Measurements from ENCODE around the gene ARMCX2. TPM values are rescaled to one million over a fixed set of nuclear protein-coding genes. Genes with fewer than 3 reads are reported as not detected.

ARMCX2 gene
- total RNA-seq, 4 donors from 2014 or later: 33.7 to 45.4 (median 42.8) TPM

- ATAC-seq: no peak
- no peaks in the 10 kb centered on the region for H3K27me3 ChIP-seq
Measured at GRCh38 chrX:101642093-101642492, 17.6 kb downstream of the ARMCX2 start.

GRCh38 chrX:101639583-101639982 lies 20.1 kb downstream of the ARMCX2 start:
- Histone ChIP-seq H3K27ac (no peak overlapping the region), H3K4me3 (no peak overlapping the region), H3K36me3 (no peaks in the 10 kb centered on the region), H3K4me1 (no peaks in the 10 kb centered on the region), H3K9me3 (no peaks in the 10 kb centered on the region), H3K27me3 (no peaks in the 10 kb centered on the region)
- no peak for ATAC-seq
- TF ChIP-seq CTCF (IDR thresholded peaks at IDR 0.05): no peak
- TF ChIP-seq POLR2AphosphoS5 (IDR thresholded peaks at IDR 0.05): no peak
- no peak for TF ChIP-seq POLR2A (IDR thresholded peaks at IDR 0.05)
- TF ChIP-seq EP300 (IDR thresholded peaks at IDR 0.05): no peak

More at GRCh38 chrX:101642093-101642492, 17.6 kb downstream of the ARMCX2 start:
- H3K9me3 ChIP-seq: no peaks in the 10 kb centered on the region
- no peak overlapping the region for H3K27ac ChIP-seq
- H3K36me3 ChIP-seq: no peaks in the 10 kb centered on the region
- no peaks in the 10 kb centered on the region for H3K4me1 ChIP-seq
- no peak for TF ChIP-seq CTCF (IDR thresholded peaks at IDR 0.05)
- TF ChIP-seq POLR2A (IDR thresholded peaks at IDR 0.05): no peak
- no peak for TF ChIP-seq EP300 (IDR thresholded peaks at IDR 0.05)
- TF ChIP-seq POLR2AphosphoS5 (IDR thresholded peaks at IDR 0.05): no peak
- no peak overlapping the region for H3K4me3 ChIP-seq
- 21 to 29% methylated on average over 1 of the region's 1 CpG for whole genome bisulfite sequencing, 2 donors (ENCODE audit: low coverage in 1 of 2)

- ATAC-seq: no peak
- H3K36me3 ChIP-seq: no peaks in the 10 kb centered on the region
- no peaks in the 10 kb centered on the region for H3K27me3 ChIP-seq
- no peak overlapping the region for H3K27ac ChIP-seq
- H3K9me3 ChIP-seq: no peaks in the 10 kb centered on the region
- H3K4me3 ChIP-seq: no peak overlapping the region
- peaks cover 0 to 25% (median 0%) of the 10 kb centered on the region in 3 donors for H3K4me1 ChIP-seq
- no peak for TF ChIP-seq CTCF (IDR thresholded peaks at IDR 0.05)
- TF ChIP-seq POLR2A (IDR thresholded peaks at IDR 0.05): no peak
- no peak for TF ChIP-seq EP300 (IDR thresholded peaks at IDR 0.05)
- TF ChIP-seq POLR2AphosphoS5 (IDR thresholded peaks at IDR 0.05): no peak
Measured at GRCh38 chrX:101619364-101619763, 40.3 kb downstream of the ARMCX2 start.

GRCh38 chrX:101617211-101618191 lies 42.1 kb downstream of the ARMCX2 start, which contains the start of gene ARMCX6:
Gene ARMCX6 (minus strand): TSS chrX:101618000. CDS start chrX:101616620, 1,380 bp downstream.
- TF ChIP-seq CTCF (IDR thresholded peaks at IDR 0.05): peak in 2 of 4 experiments; percentile 28 to 60
- TF ChIP-seq POLR2AphosphoS5 (IDR thresholded peaks at IDR 0.05): no peak
- WGBS, 2 donors (ENCODE audit: low coverage in 1 of 2): 0 to 25% methylated on average over 1 to 13 of the region's 39 CpGs
- peak within 1 kb of the TSS; percentile 54 to 88 (median 82) for H3K27ac ChIP-seq

GRCh38 chrX:101605728-101606127 lies 53.9 kb downstream of the ARMCX2 start:
- no peak for ATAC-seq
- Histone ChIP-seq H3K4me3 (no peak overlapping the region), H3K36me3 (no peaks in the 10 kb centered on the region), H3K27me3 (no peaks in the 10 kb centered on the region), H3K9me3 (no peaks in the 10 kb centered on the region), H3K4me1 (no peaks in the 10 kb centered on the region), H3K27ac (no peak overlapping the region)
- TF ChIP-seq CTCF (IDR thresholded peaks at IDR 0.05): no peak
- no peak for TF ChIP-seq POLR2A (IDR thresholded peaks at IDR 0.05)
- TF ChIP-seq POLR2AphosphoS5 (IDR thresholded peaks at IDR 0.05): no peak
- TF ChIP-seq EP300 (IDR thresholded peaks at IDR 0.05): no peak
- WGBS, 2 donors (ENCODE audit: low coverage in 1 of 2): 0 to 17% methylated on average over 1 of the region's 1 CpG

More at GRCh38 chrX:101617211-101618191, 42.1 kb downstream of the ARMCX2 start, which contains the start of gene ARMCX6:
- peak; percentile 88 for ATAC-seq
- Histone ChIP-seq H3K4me1 (peaks cover 0 to 18% (median 0%) of the 10 kb centered on the region in 3 donors), H3K27me3 (no peaks in the 10 kb centered on the region), H3K36me3 (no peaks in the 10 kb centered on the region), H3K9me3 (no peaks in the 10 kb centered on the region), H3K4me3 (peak within 1 kb of the TSS; percentile 66 to 79)

Measured in gastroesophageal sphincter (tissue), 4 donors.